WTC11 (cell line): Measurements from ENCODE around the gene ZNHIT2. TPM values are rescaled to one million over a fixed set of nuclear protein-coding genes. Genes with fewer than 3 reads are reported as not detected.

ENCODE experiments used
- ATF1 ChIP-seq: sonication (generic); formaldehyde crosslinking; IDR thresholded peaks from 2 replicates; pipeline ENCODE4 v1.8.1; 2023; ENCODE audit warnings: mild to moderate bottlenecking, moderate library complexity, missing genetic modification reagents
- CBFB ChIP-seq: sonication (generic); formaldehyde crosslinking; IDR thresholded peaks from 2 replicates; pipeline ENCODE4 v1.8.1; 2022; ENCODE audit warnings: mild to moderate bottlenecking, low read depth, missing genetic modification reagents
- CREM ChIP-seq: sonication (generic); formaldehyde crosslinking; IDR thresholded peaks from 2 replicates; pipeline ENCODE4 v1.8.1; 2022; ENCODE audit warnings: mild to moderate bottlenecking, missing genetic modification reagents, moderate library complexity
- ETV6 ChIP-seq: sonication (generic); formaldehyde crosslinking; IDR thresholded peaks from 2 replicates; pipeline ENCODE4 v1.8.1; 2022; ENCODE audit warnings: mild to moderate bottlenecking, missing genetic modification reagents
- FOXK1 ChIP-seq: sonication (generic); formaldehyde crosslinking; IDR thresholded peaks from 2 replicates; pipeline ENCODE4 v1.8.0; 2022; ENCODE audit warnings: mild to moderate bottlenecking, moderate library complexity, missing genetic modification reagents
- GRHL2 ChIP-seq: fragments of 250-450 bp; sonication (Bioruptor Pico); IDR thresholded peaks from 2 replicates; pipeline ENCODE4 v1.8.0; 2022; ENCODE audit warnings: mild to moderate bottlenecking, moderate library complexity; ENCODE audit not compliant: insufficient replicate concordance, severe bottlenecking
- HMGA2 ChIP-seq: fragments of 250-450 bp; sonication (Bioruptor Pico); IDR thresholded peaks from 2 replicates; pipeline ENCODE4 v1.4.0; 2021; ENCODE audit warnings: mild to moderate bottlenecking, moderate library complexity
- JUN ChIP-seq: sonication (generic); formaldehyde crosslinking; IDR thresholded peaks from 2 replicates; pipeline ENCODE4 v1.8.0; 2023; ENCODE audit warnings: mild to moderate bottlenecking, missing genetic modification reagents
- MYBL2 ChIP-seq: sonication (generic); formaldehyde crosslinking; IDR thresholded peaks from 2 replicates; pipeline ENCODE4 v1.8.1; 2023; ENCODE audit warnings: mild to moderate bottlenecking, moderate library complexity, missing genetic modification reagents
- NFYB ChIP-seq: sonication (generic); formaldehyde crosslinking; conservative IDR thresholded peaks from 2 replicates; pipeline ENCODE4 v1.8.0; 2022; ENCODE audit warnings: low read depth, missing genetic modification reagents
- RELA ChIP-seq: sonication (generic); formaldehyde crosslinking; IDR thresholded peaks from 2 replicates; pipeline ENCODE4 v1.8.1; 2022; ENCODE audit warnings: missing genetic modification reagents, mild to moderate bottlenecking, borderline replicate concordance
- RORB ChIP-seq: fragments of 250-450 bp; sonication (Bioruptor Pico); IDR thresholded peaks from 2 replicates; pipeline ENCODE4 v1.9.0; 2021; ENCODE audit warnings: mild to moderate bottlenecking
- SP1 ChIP-seq: sonication (generic); formaldehyde crosslinking; conservative IDR thresholded peaks from 2 replicates; pipeline ENCODE4 v1.8.1; 2022; ENCODE audit warnings: missing genetic modification reagents
- TEAD1 ChIP-seq: sonication (generic); formaldehyde crosslinking; IDR thresholded peaks from 2 replicates; pipeline ENCODE4 v1.8.0; 2022; ENCODE audit warnings: mild to moderate bottlenecking, missing genetic modification reagents
- ZNF121 ChIP-seq: sonication (generic); formaldehyde crosslinking; IDR thresholded peaks from 2 replicates; pipeline ENCODE4 v1.8.0; 2023; ENCODE audit warnings: missing genetic modification reagents
- ZNF232 ChIP-seq: sonication (generic); formaldehyde crosslinking; IDR thresholded peaks from 2 replicates; pipeline ENCODE4 v1.8.0; 2022; ENCODE audit warnings: mild to moderate bottlenecking, missing genetic modification reagents
- ZNF317 ChIP-seq: sonication (generic); formaldehyde crosslinking; IDR thresholded peaks from 2 replicates; pipeline ENCODE4 v1.8.1; 2023; ENCODE audit warnings: low read depth, mild to moderate bottlenecking, moderate library complexity, missing genetic modification reagents, borderline replicate concordance
- total RNA-seq: library from RNA; stranded (reverse); gene quantifications from 3 replicates; pipeline ENCODE4 v1.2.3, GENCODE V29; 2021
- TF ChIP-seq, protein P1 (sequence below): sonication (generic); formaldehyde crosslinking; IDR thresholded peaks from 2 replicates; pipeline ENCODE4 v1.8.1; 2022; ENCODE audit warnings: low read depth, mild to moderate bottlenecking, moderate library complexity, missing genetic modification reagents, borderline replicate concordance
- TF ChIP-seq, protein P2 (sequence below): sonication (generic); formaldehyde crosslinking; IDR thresholded peaks from 2 replicates; pipeline ENCODE4 v1.8.0; 2022; ENCODE audit warnings: mild to moderate bottlenecking, missing genetic modification reagents
- TF ChIP-seq, protein P3 (sequence below): sonication (generic); formaldehyde crosslinking; IDR thresholded peaks from 2 replicates; pipeline ENCODE4 v1.8.1; 2022; ENCODE audit warnings: mild to moderate bottlenecking, missing genetic modification reagents, moderate library complexity, borderline replicate concordance
- TF ChIP-seq, protein P4 (sequence below): sonication (generic); formaldehyde crosslinking; IDR thresholded peaks from 2 replicates; pipeline ENCODE4 v1.8.0; 2023; ENCODE audit warnings: missing genetic modification reagents, mild to moderate bottlenecking, borderline replicate concordance
- TF ChIP-seq, protein P5 (sequence below): sonication (generic); formaldehyde crosslinking; IDR thresholded peaks from 2 replicates; pipeline ENCODE4 v1.8.1; 2023; ENCODE audit warnings: mild to moderate bottlenecking, moderate library complexity, missing genetic modification reagents
- TF ChIP-seq, protein P6 (sequence below): sonication (generic); formaldehyde crosslinking; IDR thresholded peaks from 2 replicates; pipeline ENCODE4 v1.8.0; 2022; ENCODE audit warnings: mild to moderate bottlenecking, missing genetic modification reagents
- TF ChIP-seq, protein P7 (sequence below): fragments of 250-450 bp; sonication (Bioruptor Pico); IDR thresholded peaks from 2 replicates; pipeline ENCODE4 v1.9.0; 2021; ENCODE audit warnings: mild to moderate bottlenecking

ZNHIT2 gene
- total RNA-seq, 1 experiment from 2014 or later, result 16.7 TPM

DNA sequence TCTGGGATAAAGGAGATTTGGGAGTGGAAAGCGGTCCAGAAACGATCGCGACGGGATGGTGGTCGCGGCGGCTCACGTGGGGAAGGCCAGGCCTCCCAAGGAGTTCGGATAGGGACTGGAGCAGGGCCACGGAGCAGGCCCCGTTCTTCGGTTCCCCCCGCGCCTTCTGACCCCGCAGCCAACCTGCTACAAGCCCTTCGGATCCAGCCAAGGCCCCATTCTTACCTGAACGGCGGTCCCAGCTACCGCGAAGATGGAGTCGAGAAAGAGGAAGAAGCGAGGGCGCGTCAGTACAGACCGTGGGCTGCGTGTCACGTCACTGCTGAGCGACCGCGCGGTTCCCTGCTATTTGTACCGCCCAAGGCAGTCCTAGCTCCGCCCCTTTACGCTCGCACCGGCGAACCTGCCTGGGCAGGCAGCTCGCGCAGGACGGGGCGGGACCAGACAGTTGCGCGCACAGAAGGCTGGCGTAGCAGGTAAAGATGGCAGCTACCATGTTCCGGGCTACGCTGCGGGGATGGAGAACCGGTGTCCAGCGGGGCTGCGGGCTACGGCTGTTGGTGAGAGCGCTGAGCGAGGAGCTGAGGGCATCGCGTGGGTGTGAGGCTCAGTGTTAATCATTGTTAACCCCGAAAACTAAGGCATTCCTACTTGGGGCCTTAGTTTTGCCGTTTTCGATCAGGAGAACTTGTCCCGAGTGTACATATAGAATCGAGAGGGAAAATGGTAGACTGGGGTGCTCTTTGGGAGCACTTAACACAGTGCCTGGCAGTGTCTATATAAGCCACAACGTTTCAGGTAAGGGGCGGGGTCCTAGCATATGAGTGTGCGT is 4.6 kb upstream of the ZNHIT2 start, which contains the start of the genes FAU and MRPL49 (continued):
- TF ChIP-seq, protein P1, sequence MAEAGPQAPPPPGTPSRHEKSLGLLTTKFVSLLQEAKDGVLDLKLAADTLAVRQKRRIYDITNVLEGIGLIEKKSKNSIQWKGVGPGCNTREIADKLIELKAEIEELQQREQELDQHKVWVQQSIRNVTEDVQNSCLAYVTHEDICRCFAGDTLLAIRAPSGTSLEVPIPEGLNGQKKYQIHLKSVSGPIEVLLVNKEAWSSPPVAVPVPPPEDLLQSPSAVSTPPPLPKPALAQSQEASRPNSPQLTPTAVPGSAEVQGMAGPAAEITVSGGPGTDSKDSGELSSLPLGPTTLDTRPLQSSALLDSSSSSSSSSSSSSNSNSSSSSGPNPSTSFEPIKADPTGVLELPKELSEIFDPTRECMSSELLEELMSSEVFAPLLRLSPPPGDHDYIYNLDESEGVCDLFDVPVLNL (CRISPR knock-in tag), result no peak
- TF ChIP-seq TEAD1 (CRISPR knock-in tag) (peak; percentile 57; the same call in 1 of the 2 replicates), FOXK1 (peak; percentile 97), RELA (CRISPR knock-in tag) (0 out of 2 replicates have a peak, but pooled peaks have one; percentile 25), CBFB (no peak), SP1 (peak; percentile 99), JUN (no peak), ZNF121 (peak; percentile 83; the same call in 1 of the 2 replicates), CREM (CRISPR knock-in tag) (peak; percentile 98), NFYB (CRISPR knock-in tag) (no peak), GRHL2 (CRISPR knock-in tag) (no peak), ZNF232 (CRISPR knock-in tag) (peak; percentile 66), MYBL2 (CRISPR knock-in tag) (no peak; the same call in 1 of the 2 replicates), ATF1 (CRISPR knock-in tag) (peak; percentile 61; the same call in 1 of the 2 replicates), ZNF317 (no peak), ETV6 (CRISPR knock-in tag) (peak; percentile 82; the same call in 1 of the 2 replicates), RORB (CRISPR knock-in tag) (no peak), HMGA2 (no peak)
- TF ChIP-seq, protein P2, sequence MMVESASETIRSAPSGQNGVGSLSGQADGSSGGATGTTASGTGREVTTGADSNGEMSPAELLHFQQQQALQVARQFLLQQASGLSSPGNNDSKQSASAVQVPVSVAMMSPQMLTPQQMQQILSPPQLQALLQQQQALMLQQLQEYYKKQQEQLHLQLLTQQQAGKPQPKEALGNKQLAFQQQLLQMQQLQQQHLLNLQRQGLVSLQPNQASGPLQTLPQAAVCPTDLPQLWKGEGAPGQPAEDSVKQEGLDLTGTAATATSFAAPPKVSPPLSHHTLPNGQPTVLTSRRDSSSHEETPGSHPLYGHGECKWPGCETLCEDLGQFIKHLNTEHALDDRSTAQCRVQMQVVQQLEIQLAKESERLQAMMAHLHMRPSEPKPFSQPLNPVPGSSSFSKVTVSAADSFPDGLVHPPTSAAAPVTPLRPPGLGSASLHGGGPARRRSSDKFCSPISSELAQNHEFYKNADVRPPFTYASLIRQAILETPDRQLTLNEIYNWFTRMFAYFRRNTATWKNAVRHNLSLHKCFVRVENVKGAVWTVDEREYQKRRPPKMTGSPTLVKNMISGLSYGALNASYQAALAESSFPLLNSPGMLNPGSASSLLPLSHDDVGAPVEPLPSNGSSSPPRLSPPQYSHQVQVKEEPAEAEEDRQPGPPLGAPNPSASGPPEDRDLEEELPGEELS (CRISPR knock-in tag), result peak; percentile 85
- TF ChIP-seq, protein P3, sequence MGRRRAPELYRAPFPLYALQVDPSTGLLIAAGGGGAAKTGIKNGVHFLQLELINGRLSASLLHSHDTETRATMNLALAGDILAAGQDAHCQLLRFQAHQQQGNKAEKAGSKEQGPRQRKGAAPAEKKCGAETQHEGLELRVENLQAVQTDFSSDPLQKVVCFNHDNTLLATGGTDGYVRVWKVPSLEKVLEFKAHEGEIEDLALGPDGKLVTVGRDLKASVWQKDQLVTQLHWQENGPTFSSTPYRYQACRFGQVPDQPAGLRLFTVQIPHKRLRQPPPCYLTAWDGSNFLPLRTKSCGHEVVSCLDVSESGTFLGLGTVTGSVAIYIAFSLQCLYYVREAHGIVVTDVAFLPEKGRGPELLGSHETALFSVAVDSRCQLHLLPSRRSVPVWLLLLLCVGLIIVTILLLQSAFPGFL (CRISPR knock-in tag), result no peak
- TF ChIP-seq, protein P4, sequence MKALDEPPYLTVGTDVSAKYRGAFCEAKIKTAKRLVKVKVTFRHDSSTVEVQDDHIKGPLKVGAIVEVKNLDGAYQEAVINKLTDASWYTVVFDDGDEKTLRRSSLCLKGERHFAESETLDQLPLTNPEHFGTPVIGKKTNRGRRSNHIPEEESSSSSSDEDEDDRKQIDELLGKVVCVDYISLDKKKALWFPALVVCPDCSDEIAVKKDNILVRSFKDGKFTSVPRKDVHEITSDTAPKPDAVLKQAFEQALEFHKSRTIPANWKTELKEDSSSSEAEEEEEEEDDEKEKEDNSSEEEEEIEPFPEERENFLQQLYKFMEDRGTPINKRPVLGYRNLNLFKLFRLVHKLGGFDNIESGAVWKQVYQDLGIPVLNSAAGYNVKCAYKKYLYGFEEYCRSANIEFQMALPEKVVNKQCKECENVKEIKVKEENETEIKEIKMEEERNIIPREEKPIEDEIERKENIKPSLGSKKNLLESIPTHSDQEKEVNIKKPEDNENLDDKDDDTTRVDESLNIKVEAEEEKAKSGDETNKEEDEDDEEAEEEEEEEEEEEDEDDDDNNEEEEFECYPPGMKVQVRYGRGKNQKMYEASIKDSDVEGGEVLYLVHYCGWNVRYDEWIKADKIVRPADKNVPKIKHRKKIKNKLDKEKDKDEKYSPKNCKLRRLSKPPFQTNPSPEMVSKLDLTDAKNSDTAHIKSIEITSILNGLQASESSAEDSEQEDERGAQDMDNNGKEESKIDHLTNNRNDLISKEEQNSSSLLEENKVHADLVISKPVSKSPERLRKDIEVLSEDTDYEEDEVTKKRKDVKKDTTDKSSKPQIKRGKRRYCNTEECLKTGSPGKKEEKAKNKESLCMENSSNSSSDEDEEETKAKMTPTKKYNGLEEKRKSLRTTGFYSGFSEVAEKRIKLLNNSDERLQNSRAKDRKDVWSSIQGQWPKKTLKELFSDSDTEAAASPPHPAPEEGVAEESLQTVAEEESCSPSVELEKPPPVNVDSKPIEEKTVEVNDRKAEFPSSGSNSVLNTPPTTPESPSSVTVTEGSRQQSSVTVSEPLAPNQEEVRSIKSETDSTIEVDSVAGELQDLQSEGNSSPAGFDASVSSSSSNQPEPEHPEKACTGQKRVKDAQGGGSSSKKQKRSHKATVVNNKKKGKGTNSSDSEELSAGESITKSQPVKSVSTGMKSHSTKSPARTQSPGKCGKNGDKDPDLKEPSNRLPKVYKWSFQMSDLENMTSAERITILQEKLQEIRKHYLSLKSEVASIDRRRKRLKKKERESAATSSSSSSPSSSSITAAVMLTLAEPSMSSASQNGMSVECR (CRISPR knock-in tag), result 0 out of 2 replicates have a peak, but pooled peaks have one; percentile 27
- TF ChIP-seq, protein P5, sequence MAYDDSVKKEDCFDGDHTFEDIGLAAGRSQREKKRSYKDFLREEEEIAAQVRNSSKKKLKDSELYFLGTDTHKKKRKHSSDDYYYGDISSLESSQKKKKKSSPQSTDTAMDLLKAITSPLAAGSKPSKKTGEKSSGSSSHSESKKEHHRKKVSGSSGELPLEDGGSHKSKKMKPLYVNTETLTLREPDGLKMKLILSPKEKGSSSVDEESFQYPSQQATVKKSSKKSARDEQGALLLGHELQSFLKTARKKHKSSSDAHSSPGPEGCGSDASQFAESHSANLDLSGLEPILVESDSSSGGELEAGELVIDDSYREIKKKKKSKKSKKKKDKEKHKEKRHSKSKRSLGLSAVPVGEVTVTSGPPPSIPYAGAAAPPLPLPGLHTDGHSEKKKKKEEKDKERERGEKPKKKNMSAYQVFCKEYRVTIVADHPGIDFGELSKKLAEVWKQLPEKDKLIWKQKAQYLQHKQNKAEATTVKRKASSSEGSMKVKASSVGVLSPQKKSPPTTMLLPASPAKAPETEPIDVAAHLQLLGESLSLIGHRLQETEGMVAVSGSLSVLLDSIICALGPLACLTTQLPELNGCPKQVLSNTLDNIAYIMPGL (CRISPR knock-in tag), result peak; percentile 64; the same call in 1 of the 2 replicates
- TF ChIP-seq, protein P6, sequence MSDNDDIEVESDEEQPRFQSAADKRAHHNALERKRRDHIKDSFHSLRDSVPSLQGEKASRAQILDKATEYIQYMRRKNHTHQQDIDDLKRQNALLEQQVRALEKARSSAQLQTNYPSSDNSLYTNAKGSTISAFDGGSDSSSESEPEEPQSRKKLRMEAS (CRISPR knock-in tag), result peak; percentile 87
- TF ChIP-seq, protein P7, sequence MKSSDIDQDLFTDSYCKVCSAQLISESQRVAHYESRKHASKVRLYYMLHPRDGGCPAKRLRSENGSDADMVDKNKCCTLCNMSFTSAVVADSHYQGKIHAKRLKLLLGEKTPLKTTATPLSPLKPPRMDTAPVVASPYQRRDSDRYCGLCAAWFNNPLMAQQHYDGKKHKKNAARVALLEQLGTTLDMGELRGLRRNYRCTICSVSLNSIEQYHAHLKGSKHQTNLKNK (CRISPR knock-in tag), result no peak
